Measurements from ENCODE around the gene BACE2. TPM values are rescaled to one million over a fixed set of nuclear protein-coding genes. Genes with fewer than 3 reads are reported as not detected.

Gene BACE2
- total RNA-seq: 60.8 TPM

DNA sequence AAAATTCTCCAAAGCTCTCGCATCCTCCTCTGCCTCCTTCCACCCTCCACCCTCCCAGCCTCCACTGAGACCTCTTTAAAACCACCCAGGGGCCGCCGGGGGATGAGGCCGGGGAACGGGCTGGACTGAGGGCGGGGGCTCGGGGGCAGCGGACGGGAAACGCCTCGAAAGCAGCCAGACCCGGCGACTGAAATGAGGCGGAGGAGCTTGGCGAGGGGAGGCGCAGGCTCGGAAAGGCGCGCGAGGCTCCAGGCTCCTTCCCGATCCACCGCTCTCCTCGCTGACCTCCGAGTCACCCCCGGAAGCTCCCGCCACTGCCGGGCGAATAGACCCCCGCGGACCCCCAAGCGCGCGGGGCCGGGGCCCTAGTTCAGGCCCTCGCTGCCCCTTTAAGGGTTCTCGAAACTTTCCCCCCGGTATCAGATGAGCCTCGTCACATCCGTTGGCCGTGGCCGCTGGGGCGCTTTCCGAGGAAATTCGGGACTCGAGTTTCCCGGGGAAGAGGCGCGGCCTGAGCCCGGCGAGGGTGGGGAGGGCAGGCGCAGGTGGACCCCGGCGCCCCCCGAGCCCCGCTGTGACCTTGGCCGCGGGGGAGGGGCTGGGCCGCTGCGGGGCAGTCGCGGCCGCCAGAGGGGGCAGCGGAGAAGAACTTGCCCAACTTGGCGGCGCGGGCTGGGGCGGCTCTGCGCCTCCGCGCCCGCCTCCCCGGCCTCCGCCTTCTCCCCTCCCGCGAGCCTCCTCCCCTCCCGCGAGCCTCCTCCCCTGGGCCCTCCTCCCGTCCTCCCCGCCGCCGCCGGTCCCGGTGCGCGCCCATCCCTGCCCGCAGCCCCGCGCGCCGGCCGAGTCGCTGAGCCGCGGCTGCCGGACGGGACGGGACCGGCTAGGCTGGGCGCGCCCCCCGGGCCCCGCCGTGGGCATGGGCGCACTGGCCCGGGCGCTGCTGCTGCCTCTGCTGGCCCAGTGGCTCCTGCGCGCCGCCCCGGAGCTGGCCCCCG lies at the start of gene BACE2:
Gene BACE2, plus strand, starts transcription at position 813 of the 995 bp plus-strand sequence. Its CDS starts 104 bp downstream, at position 917.

GRCh38 chr21:41316200-41317062 lies 148.5 kb downstream of the BACE2 start, which contains the start of gene FAM3B:
Gene FAM3B, plus strand, starts transcription at chr21:41316801. Its CDS starts 79 bp downstream, at chr21:41316880.

Other genes with a start within 250 kb of the BACE2 start
- gene FAM3B, start 148.6 kb downstream of the BACE2 start, total RNA-seq: 0.38 TPM
- 1.9 TPM for gene MX2, start 193.9 kb downstream of the BACE2 start, total RNA-seq